T-helper 2 cell (primary cell): Measurements from ENCODE around the gene OR2A12.
A peak's percentile ranks its signal among the peaks of the same experiment; 100 is the strongest.
"Not testable (repeated sequence)": the region's sequence is repeated elsewhere in the genome, so short reads cannot be mapped to it uniquely, and the experiment has no call there.

Experiments used
- DNase-seq, 5 experiments: peaks; one replicate each; pipeline versions ENCODE4 v3.0.0 to v3.0.0-alpha.2; 2012 to 2022
- total RNA-seq, 2 donors: gene quantifications; one replicate each; lab custom pipeline; 2026; lab: John Stamatoyannopoulos, UW

Gene OR2A12, protein sequence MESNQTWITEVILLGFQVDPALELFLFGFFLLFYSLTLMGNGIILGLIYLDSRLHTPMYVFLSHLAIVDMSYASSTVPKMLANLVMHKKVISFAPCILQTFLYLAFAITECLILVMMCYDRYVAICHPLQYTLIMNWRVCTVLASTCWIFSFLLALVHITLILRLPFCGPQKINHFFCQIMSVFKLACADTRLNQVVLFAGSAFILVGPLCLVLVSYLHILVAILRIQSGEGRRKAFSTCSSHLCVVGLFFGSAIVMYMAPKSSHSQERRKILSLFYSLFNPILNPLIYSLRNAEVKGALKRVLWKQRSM
- total RNA-seq = 0 to 0.07 reads per million in 2 donors

DNA sequence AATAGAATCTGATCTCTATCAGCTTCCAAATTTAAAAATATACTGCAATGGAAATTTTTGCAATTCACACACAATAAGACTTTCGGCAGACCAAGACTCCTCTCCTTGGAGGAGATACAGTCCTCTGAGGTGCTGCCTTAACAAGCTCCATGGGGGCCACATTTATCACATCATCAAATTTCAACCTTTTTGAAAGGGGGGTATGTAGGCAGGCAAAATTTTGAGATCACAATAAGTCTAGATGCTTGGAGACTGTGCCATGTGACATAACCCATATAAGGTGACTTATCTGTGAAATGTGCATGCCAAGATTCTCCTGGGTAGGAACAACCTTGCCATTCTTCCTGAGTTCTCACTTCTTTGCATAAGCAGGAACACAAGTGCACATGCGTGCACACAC lies at the start of gene OR2A12:
TSS of gene OR2A12 (plus strand) at position 301 of the 400 bp plus-strand sequence. CDS start 8,830 bp downstream, outside the sequence.
- DNase-seq = no peak

DNA sequence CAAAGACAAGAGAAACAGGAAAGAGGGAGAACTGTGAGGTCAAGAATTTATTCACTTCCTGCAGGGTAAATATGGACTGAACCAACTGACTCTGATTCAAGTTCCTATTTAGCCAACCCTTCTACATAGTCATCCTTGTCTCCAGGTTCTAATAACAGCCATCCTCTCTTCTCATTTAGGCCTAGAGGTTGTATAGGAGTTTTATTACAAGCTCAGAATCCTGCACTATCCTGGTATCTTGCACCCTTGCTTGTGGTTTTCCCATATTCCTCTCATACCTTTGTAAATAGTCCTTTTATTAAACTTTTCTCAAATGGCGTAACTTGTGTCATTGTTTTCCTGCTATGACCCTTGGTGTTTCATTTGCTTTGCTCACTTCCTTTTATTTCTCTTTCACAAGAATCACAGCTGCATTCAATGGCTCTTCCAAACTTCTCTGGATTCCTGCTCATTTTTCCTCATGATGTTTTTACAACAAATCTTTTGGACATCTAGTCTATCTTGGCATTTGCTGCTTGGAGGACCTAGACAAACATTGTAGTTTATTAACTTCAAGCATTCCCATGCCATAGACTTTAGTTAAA lies 49.7 kb upstream of the OR2A12 start:
- DNase-seq = no peak

DNA sequence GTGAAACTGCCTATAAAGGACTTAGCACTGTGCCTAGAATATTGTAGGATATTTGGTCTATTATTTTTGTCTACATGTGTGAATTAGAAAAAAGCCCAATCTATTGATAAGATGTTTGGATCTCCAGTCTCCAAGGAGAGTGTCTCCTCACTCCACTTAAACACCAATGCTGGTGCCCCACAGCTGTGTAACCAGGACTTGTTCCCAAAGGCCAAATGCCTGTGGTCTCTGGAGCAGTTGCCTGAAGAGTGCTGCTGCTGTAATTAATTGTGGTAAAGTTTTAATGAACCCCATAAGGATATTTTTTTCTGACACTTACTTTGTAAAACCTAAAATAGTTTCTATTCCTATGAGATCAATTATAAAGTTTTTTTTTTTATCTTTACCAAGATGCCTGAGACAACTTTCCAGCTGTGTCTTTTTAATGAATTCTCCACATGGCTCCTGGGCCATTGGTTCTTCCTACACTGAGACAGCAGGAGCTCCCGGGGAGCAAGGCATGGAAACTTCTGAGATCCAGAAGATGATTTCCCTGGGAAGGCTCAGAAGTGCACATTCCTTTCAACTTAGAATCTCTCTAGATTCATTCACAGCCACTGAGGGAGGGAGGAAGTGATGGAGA lies 48.6 kb upstream of the OR2A12 start:
- no peak for DNase-seq

DNA sequence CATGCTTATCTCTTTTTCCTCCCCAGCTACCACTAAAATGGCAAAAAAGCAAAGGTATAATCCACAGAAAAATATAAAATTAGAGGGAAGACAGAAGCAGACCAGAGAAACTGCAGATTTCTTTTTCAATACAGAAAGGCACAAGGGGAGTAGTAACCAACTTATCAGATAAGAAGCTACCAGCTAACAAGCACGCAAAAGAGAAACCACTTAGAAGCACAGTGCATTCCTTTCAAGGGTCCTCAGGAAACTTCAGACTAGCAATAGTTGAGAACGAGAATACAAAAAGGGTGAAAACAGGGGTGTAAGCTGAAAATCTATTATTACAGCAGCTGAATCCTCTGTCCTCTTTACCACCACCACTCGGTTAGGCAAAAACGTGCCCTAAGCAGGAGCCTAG lies 47.2 kb upstream of the OR2A12 start:
- no peak for DNase-seq

GRCh38 chr7:144048648-144049047 lies 37.4 kb upstream of the OR2A12 start, which contains the start of gene OR2A5:
OR2A5 (plus strand) TSS chr7:144048948; CDS start chr7:144050402, 1,454 bp downstream.
- DNase-seq = no peak

DNA sequence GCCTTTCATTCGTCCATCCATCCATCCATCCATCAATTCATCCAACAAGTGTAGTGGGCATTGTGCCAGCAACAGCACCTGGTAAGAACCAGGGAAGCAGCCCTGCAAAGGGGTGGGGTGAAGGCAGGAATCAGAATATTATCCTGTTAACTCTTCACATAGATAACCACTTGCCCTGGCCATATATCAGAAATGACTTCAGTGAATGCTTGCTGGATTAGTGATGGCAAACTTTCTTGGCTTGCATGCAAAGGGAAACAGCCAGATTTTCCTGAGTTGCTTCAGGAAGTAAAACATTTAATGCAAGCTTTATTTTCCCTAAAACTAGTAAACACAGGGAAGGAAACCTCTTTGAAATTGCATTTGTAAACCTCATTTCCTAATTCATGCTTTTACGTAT lies 36.6 kb upstream of the OR2A12 start:
- no peak for DNase-seq

DNA sequence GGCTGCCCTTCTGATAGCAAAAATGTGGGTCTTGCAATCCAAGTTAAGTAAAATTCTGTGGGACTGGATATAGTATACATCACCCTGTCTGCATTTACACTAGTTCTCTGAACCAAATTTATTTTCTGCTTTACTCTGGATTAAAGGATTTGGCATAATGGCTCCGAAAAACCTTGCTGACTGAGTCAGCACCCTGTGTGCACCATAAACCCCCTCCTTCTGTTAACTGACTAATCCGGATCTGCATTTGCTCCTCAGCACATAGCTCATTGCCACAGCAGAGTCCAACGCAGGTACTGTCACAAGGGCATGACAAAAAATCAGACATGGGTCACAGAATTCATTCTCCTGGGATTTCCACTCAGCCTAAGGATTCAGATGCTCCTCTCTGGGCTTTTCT lies 36.0 kb upstream of the OR2A12 start:
- no peak for DNase-seq

GRCh38 chr7:144050884-144051283 lies 35.2 kb upstream of the OR2A12 start:
- DNase-seq = not testable (repeated sequence)

DNA sequence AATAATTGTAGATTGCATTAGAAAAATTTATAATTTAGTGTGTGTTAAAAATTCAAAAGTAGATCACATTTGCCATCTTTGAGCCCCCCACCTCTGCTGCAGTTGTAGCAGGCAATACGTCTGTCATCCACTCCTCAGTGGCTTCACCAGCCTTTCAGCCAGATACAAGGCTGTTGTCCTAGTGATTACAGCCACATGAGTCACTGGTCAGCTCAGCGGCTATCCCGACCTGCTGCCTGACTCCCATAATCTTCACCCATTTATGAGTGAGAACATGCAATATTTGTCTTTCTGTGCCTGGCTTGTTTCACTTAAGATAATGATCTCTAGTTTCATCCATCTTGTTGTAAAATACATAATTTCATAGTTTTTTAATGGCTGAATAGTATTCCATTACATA lies 28.1 kb upstream of the OR2A12 start:
- no peak for DNase-seq

GRCh38 chr7:144063710-144064109 lies 22.4 kb upstream of the OR2A12 start:
- DNase-seq = peak in 1 of 5 experiments; percentile 2

GRCh38 chr7:144069511-144069910 lies 16.6 kb upstream of the OR2A12 start, which contains the start of gene OR2A25:
OR2A25 (plus strand) TSS chr7:144069811; CDS start chr7:144074220, 4,409 bp downstream.
- DNase-seq = no peak

GRCh38 chr7:144069953-144070352 lies 16.1 kb upstream of the OR2A12 start:
- DNase-seq = no peak

DNA sequence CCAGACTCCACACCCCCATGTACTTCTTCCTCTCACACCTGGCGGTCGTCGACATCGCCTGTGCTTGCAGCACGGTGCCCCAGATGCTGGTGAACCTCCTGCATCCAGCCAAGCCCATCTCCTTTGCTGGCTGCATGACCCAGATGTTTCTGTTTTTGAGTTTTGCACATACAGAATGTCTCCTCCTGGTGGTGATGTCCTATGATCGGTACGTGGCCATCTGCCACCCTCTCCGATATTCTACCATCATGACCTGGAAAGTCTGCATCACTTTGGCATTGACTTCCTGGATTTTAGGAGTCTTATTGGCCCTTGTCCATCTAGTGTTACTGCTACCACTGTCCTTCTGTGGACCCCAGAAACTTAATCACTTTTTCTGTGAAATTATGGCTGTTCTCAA lies 11.7 kb upstream of the OR2A12 start:
- no peak for DNase-seq

GRCh38 chr7:144086730-144087129 lies 652 bp downstream of the OR2A12 start:
- no peak for DNase-seq

GRCh38 chr7:144087230-144087629 lies 1.2 kb downstream of the OR2A12 start:
- DNase-seq = no peak

- no peak for DNase-seq
Observed at GRCh38 chr7:144090667-144091066, 4.6 kb downstream of the OR2A12 start.

GRCh38 chr7:144098776-144099175 lies 12.7 kb downstream of the OR2A12 start:
- no peak for DNase-seq

GRCh38 chr7:144100607-144101006 lies 14.5 kb downstream of the OR2A12 start:
- no peak for DNase-seq

- no peak for DNase-seq
Observed at GRCh38 chr7:144102041-144102440, 16.0 kb downstream of the OR2A12 start.

- DNase-seq = no peak
Observed at GRCh38 chr7:144105211-144105610, 19.1 kb downstream of the OR2A12 start.

DNA sequence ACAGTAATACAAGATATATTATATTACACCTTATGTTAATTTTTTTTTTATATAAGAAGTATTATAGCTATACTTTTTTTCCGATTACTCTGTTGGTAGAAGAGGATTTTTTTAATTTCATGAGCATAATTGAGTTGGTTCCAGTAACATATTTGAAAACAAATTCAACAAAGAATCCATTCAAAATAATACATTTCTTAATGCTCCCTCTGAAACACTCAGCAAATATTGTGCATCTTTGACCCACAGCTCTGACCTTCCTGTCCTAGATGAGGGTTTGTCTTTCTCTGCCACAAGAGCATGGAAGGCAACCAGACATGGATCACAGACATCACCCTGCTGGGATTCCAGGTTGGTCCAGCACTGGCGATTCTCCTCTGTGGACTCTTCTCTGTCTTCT lies 23.2 kb downstream of the OR2A12 start, which contains the start of gene OR2A2:
TSS of gene OR2A2 (plus strand) at position 301 of the 400 bp plus-strand sequence. CDS start at position 301, 0 bp downstream.
- no peak for DNase-seq

- no peak for DNase-seq
Observed at GRCh38 chr7:144110272-144110671, 24.2 kb downstream of the OR2A12 start.

- no peak for DNase-seq
Observed at GRCh38 chr7:144113651-144114050, 27.6 kb downstream of the OR2A12 start.

- no peak for DNase-seq
Observed at GRCh38 chr7:144118341-144118740, 32.3 kb downstream of the OR2A12 start.
